NB4 (cell line): ENCODE measurements around the gene GATA3.

Source experiments
- DNase-seq: peaks from one replicate; pipeline ENCODE4 v3.0.0; 2010; ENCODE audit warnings: low read depth
- H3K4me3 ChIP-seq: one replicate; pipeline ENCODE4 v1.5.1; 2011; ENCODE audit warnings: mild to moderate bottlenecking, low read depth, low read length, moderate library complexity
- CTCF ChIP-seq: IDR thresholded peaks from one replicate; pipeline ENCODE4 v1.5.1; 2012; ENCODE audit warnings: low read depth, low read length
- MAX ChIP-seq: IDR thresholded peaks from 2 replicates; pipeline ENCODE4 v1.6.1; 2011; ENCODE audit warnings: low read depth, low read length
- MYC ChIP-seq: IDR thresholded peaks from 2 replicates; pipeline ENCODE4 v1.6.1; 2011; ENCODE audit warnings: low read depth, low read length
- POLR2A ChIP-seq: IDR thresholded peaks from 2 replicates; pipeline ENCODE4 v1.6.1; 2011; ENCODE audit warnings: mild to moderate bottlenecking; ENCODE audit not compliant: insufficient read length; ENCODE audit errors: extremely low read depth

GATA3 gene

GRCh38 chr10:8037199-8037801 lies 17.2 kb upstream of the GATA3 start:
- DNase-seq = no peak
- TF ChIP-seq POLR2A = no peak
- no peak overlapping the region for H3K4me3 ChIP-seq

GRCh38 chr10:8037941-8038894 lies 16.3 kb upstream of the GATA3 start:
- no peak for DNase-seq
- TF ChIP-seq POLR2A (no peak), MYC (no peak), CTCF (no peak), MAX (no peak)
- H3K4me3 ChIP-seq = no peak overlapping the region

GRCh38 chr10:8039321-8039881 lies 15.1 kb upstream of the GATA3 start:
- no peak for TF ChIP-seq CTCF
- no peak for TF ChIP-seq POLR2A
- TF ChIP-seq MYC = no peak
- TF ChIP-seq MAX = no peak
- no peak for DNase-seq
- no peak overlapping the region for H3K4me3 ChIP-seq

GRCh38 chr10:8040651-8041050 lies 13.8 kb upstream of the GATA3 start:
- no peak for DNase-seq
- H3K4me3 ChIP-seq = no peak overlapping the region
- TF ChIP-seq MYC (no peak), POLR2A (no peak), MAX (no peak), CTCF (no peak)

- TF ChIP-seq POLR2A (no peak), CTCF (no peak), MYC (no peak), MAX (no peak)
- no peak for DNase-seq
- H3K4me3 ChIP-seq = no peak overlapping the region
These were observed 13.1 kb upstream of the GATA3 start for GRCh38 chr10:8041284-8041991.
